Ovary (tissue), 3 donors: ENCODE measurements around the gene BGN.

Experiments
- EP300 ChIP-seq: sonication (generic); formaldehyde crosslinking; IDR thresholded peaks from one replicate; pipeline ENCODE4 v1.6.1; 2017; ENCODE audit warnings: antibody characterized with exemption
- POLR2A ChIP-seq: fragments of 450-650 bp; IDR thresholded peaks from one replicate; pipeline ENCODE4 v1.6.1; 2017; ENCODE audit warnings: antibody characterized with exemption, mild to moderate bottlenecking, moderate library complexity
- TF ChIP-seq, protein P1 (sequence below), 3 donors: fragments of 450-650 bp in 2 of 3; fragments of 200-600 bp in 1 of 3; IDR thresholded peaks; one replicate each; pipeline versions ENCODE4 v1.5.1 to v1.8.0; 2016 to 2022; ENCODE audit warnings: antibody characterized with exemption in 3 of 3, mild to moderate bottlenecking in 1 of 3
- donor health status: DM: no; HTN: no; CAD: no.

GRCh38 chrX:153491351-153491914, 3.3 kb upstream of the BGN start:
- TF ChIP-seq POLR2A (no peak), EP300 (no peak)
- TF ChIP-seq, protein P1, sequence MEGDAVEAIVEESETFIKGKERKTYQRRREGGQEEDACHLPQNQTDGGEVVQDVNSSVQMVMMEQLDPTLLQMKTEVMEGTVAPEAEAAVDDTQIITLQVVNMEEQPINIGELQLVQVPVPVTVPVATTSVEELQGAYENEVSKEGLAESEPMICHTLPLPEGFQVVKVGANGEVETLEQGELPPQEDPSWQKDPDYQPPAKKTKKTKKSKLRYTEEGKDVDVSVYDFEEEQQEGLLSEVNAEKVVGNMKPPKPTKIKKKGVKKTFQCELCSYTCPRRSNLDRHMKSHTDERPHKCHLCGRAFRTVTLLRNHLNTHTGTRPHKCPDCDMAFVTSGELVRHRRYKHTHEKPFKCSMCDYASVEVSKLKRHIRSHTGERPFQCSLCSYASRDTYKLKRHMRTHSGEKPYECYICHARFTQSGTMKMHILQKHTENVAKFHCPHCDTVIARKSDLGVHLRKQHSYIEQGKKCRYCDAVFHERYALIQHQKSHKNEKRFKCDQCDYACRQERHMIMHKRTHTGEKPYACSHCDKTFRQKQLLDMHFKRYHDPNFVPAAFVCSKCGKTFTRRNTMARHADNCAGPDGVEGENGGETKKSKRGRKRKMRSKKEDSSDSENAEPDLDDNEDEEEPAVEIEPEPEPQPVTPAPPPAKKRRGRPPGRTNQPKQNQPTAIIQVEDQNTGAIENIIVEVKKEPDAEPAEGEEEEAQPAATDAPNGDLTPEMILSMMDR (IDR thresholded peaks at IDR 0.05), result no peak
